ENCODE data around the gene PTPRG.

Gene PTPRG

GRCh38 chr3:61979638-61980037 is 418.3 kb downstream of the PTPRG start:
- DNase-seq = no peak

DNA sequence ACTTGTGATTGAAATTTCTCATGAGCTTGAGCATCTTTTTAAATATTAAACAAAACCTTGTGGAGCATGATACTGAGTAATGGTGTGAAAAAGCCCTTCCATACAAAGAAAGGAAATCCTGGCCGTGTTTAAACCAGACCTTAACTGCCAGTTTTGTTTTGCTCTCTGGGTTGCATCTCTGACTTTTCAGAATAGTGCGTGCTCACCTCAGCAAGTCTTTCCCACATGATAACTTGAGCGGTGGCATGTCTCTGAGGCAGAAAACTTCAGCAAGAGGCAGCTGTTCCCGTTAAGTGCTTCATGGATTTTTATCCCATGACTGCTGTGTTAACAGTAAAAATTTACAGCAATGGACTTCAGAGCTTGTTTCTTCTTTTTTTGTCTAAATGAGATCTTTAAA is 418.7 kb downstream of the PTPRG start:
- no peak for DNase-seq

GRCh38 chr3:61981060-61981459 is 419.7 kb downstream of the PTPRG start:
- DNase-seq = no peak

GRCh38 chr3:61983479-61983878 is 422.1 kb downstream of the PTPRG start:
- no peak for DNase-seq

DNA sequence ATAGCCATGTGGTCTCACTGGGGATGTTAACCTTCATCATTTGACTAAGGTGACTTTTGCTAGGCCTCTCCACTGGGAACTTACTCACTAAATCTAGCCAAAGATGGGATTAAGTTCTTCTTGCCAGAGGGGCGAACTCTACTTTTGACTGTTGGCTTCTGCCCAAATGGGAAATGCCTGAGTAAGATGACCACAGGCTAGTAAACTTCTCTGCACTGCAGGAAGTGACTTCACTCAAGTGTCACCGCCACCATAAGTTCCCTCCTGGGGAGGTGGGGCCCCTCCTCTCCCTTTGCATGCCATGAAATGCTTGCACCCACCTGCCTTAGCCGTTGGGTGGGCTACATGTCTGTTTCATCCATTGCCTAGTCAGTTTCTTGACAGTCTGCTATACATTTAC is 423.6 kb downstream of the PTPRG start:
- no peak for DNase-seq

- no peak for DNase-seq
These were observed 425.1 kb downstream of the PTPRG start for GRCh38 chr3:61986473-61986872.

DNA sequence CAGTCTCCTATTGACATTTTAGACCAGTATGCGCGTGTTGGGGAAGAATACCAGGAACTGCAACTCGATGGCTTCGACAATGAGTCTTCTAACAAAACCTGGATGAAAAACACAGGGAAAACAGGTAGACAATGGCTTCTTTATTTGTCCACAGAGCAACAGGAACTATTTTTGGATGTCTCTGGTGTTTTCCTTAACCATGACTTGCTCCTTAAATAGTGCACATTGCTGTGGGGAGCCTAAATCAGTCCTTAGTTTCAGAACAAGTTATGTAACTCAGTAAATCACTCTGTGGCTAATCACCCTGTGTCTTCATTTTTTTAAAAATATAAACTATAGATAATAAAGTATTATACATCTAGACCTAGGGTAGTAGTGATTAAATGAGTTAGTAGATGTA is 428.3 kb downstream of the PTPRG start:
- no peak for DNase-seq

DNA sequence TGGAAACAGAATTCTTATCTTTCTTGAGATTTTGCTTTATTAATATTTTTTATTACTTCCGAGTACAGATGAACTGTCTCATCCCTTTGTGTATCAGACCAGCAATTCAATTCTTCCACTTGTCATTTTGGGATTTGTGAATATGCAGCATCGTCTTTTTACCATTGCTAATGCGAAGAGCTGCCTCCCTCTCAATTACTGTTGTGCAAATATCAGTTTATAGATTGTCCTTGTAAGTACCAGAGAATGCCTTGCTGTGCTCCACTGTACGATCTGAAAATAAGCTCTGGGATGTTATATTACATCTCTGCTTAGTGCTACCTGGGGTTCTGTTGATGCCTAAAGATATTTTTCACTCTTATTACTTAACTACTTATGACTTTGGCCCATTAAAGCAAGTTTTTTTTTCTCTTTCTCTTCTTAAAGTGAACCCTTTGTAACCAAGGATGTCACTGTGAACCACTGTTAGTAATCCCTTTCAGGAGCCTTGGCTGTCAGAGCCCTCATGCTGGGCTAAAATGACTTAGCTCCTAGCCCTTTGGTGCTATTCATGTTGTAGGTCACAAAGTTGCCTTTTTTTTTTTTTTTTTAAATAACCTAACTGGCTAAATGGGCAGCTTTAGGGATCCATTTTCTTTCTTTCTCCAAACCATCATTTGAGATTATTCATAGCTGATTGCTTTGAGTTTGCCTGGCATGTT is 429.1 kb downstream of the PTPRG start:
- no peak for DNase-seq

- no peak for DNase-seq
These were observed 430.3 kb downstream of the PTPRG start for GRCh38 chr3:61991706-61992105.

DNA sequence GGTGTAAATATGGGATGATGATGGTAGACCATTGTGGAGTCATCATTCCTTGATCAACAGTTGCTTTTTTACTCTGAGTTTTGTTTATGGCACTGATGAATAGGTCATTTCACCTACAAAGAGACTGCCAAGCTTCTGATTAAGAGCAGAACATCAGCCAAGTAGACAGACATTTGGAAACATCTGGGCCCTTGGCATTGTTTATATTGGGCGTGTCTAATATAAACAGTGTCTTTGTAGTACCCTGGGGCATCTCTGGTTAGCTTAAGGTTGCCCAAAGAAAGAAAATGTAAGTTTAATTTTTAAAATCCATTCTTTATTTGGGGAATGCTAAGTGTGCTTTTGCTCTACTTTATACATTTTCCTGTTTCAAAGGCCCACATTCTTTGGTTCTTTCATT is 435.0 kb downstream of the PTPRG start:
- DNase-seq = no peak

DNA sequence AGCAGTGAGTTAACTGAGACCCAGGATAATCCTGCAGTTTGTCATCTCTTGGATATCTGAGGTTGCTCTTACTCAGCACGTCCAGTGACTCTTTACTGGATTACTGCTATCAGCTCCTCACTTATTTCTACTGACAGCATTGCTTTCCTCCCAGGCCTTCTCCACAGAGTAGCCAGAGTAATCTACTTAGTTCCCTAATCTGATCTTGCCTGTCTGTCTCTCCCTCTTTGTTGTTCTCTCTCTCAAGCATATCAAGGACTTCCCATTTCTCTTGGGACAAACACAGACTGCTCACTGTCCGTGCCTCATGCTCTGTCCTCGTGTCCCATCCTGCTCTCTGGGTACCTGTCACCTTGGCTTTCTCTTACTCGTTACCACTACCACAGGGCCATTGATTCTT is 435.7 kb downstream of the PTPRG start:
- no peak for DNase-seq

- no peak for DNase-seq
These were observed 442.5 kb downstream of the PTPRG start for GRCh38 chr3:62003835-62004234.

GRCh38 chr3:62007036-62007435 is 445.7 kb downstream of the PTPRG start:
- no peak for DNase-seq

GRCh38 chr3:62010989-62011388 is 449.6 kb downstream of the PTPRG start:
- no peak for DNase-seq

GRCh38 chr3:62011666-62012065 is 450.3 kb downstream of the PTPRG start:
- no peak for DNase-seq

- no peak for DNase-seq
These were observed 452.6 kb downstream of the PTPRG start for GRCh38 chr3:62013951-62014350.

DNA sequence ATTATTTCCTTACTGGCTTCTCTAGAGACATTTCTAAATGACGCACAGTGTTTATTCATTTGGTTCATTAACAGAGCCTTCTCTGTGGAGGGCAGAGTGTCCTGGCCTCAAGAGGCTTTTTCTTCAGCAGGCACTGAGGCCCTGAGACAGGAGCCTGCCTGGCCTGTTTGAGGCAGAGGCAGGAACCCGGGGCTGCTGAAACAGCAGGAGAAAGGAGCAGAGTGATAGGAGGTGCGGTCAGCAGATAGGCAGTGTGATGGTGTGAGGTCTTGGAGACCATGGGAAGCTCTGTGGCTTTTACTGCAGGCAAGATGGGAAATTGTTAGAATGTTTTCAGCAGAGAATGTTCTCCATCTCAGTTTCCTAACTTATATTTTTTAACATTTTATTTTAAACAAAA is 453.7 kb downstream of the PTPRG start:
- DNase-seq = no peak

DNA sequence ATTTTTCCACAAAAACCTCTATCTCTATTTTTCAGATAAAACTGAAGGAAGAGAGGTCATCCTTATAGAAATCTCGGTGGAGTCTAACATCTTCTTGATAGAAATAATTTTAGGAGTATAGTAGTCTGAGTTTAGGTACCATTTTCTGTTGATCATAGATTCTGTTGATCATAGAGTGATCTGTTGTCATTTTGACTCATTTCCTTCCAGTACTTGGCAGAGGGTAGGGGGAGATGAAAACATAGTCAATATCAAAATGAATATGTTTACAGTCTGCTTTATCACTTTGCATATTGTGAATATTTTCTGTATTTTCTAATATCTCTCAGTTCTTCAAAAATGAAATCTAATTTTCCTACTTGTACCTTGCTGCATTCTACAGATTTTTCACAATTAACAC is 458.5 kb downstream of the PTPRG start:
- no peak for DNase-seq

DNA sequence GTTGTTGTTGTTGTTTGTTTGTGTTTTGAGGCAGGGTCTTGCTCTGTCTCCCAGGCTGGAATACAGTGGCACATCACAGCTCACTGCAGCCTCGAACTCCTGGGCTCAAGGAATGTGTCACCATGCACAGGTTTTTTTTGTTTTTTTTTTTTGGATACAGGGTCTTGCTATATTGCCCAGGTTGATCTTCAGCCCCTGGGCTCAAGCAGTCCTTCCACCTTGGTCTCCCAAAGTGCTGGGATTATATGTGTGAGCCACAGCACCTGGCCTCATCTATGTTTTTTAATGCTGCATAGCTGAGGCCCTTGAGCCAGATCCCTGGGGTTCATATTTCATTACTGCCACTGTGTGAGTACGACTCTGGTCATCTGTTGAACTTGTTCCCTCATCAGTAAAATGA is 459.3 kb downstream of the PTPRG start:
- DNase-seq = no peak

- DNase-seq = no peak
These were observed 460.9 kb downstream of the PTPRG start for GRCh38 chr3:62022312-62022711.

DNA sequence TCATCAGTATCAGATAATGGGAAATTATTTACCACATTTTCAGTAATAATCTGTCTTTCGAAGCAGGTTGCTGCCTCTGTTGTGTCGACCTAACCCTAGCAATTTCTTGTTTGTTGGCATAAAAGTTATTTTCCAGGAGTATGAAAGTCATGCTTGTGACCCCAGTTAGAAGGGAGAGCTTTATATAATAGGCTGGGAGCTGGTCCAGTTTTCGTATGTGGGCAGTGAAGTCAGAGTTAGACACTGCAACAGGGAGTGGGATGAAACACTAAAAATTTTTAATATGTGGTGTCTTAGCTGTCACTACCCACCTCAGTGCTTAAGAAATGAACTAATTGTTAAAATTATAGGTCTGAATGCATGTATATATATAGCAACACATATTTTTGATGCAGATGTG is 463.5 kb downstream of the PTPRG start:
- no peak for DNase-seq

DNA sequence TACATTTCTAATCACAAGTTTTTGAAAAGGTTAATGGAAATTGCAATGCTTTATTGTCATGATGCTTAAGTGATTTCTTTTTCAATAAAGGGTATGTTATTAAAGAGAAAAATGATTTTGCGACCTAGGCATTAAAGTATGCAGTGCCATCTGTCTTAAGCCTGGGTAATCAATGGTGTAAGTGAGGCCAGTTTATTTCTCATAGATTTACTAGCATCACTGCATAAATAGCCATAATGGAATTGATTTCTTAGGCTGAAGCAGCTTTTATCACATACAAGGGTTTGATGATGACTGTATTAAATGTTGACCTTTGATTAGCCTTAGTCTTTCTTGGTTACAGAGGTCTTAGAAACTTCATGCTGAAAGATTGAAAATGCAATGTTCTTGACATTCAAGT is 464.5 kb downstream of the PTPRG start:
- no peak for DNase-seq

DNA sequence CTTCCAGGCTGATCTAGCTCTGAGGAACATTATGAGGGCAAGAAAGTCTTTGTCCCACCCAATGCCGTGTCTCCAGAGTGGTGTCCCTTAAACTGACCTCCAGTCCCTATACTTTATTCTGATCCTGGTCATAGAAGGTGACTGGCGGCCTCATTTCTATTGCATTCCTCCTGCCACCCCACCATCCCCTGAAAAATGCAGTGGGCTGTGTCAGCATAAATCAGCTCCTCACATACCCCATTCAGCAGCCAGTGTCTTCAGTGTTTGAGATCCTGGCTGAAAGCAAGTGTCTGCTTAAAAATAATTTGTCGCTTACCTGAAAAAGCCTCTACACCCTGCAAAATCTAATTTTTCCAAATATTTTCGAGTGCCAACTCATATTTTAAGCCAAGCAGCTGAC is 465.9 kb downstream of the PTPRG start:
- no peak for DNase-seq

GRCh38 chr3:62027796-62028195 is 466.4 kb downstream of the PTPRG start:
- DNase-seq = no peak

DNA sequence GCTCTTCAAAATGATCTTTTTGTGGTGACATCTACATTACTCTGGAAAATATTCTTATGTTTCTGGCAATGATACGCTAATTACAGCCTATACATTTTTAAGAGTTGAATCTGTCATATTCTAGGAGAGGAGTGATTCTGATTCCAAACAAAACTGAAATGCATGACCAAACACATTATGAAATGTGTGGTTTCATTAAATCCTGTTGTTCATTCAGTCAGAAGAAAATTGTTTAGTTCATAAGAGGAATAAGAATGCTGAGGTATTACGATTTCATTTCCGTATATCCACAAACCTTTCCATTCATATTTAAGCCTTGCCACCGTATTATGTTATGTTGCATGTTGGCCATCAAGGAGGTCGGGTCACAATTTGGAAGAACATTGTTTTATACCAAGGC is 466.9 kb downstream of the PTPRG start:
- no peak for DNase-seq

DNA sequence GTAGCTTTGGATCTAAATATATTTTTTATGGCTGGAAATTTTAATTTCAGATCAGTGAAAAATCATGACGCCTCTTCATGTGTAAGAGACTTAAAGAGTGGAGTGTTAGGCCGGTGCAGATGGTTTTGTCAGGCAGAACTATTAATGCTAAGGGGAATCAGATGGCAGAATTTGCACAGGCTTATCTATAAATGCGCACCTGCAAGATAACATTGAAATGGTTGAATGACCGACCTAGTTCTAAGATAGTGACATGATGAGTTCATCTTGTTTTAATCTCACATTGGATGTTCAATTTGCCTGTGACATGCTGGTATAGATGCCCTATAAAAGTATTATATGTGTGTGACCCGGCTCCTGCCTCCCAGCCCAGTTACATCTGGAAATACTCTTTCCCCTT is 471.4 kb downstream of the PTPRG start:
- DNase-seq = no peak
